Measurements from ENCODE around the gene KLF2.

DNA sequence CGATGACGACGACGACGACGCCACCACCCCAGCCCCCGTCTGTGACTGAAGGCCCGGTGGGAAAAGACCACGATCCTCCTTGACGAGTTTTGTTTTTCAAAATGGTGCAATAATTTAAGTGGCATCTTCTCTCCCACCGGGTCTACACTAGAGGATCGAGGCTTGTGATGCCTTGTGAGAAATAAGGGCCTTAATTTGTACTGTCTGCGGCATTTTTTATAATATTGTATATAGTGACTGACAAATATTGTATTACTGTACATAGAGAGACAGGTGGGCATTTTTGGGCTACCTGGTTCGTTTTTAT lies 2.5 kb downstream of the KLF2 start:
- TF ChIP-seq, protein P1, sequence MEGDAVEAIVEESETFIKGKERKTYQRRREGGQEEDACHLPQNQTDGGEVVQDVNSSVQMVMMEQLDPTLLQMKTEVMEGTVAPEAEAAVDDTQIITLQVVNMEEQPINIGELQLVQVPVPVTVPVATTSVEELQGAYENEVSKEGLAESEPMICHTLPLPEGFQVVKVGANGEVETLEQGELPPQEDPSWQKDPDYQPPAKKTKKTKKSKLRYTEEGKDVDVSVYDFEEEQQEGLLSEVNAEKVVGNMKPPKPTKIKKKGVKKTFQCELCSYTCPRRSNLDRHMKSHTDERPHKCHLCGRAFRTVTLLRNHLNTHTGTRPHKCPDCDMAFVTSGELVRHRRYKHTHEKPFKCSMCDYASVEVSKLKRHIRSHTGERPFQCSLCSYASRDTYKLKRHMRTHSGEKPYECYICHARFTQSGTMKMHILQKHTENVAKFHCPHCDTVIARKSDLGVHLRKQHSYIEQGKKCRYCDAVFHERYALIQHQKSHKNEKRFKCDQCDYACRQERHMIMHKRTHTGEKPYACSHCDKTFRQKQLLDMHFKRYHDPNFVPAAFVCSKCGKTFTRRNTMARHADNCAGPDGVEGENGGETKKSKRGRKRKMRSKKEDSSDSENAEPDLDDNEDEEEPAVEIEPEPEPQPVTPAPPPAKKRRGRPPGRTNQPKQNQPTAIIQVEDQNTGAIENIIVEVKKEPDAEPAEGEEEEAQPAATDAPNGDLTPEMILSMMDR (CRISPR knock-in tag; IDR thresholded peaks at IDR 0.05) = no peak
- TF ChIP-seq SATB2 (CRISPR knock-in tag; IDR thresholded peaks at IDR 0.05) = no peak
- TF ChIP-seq CBFB (CRISPR knock-in tag; IDR thresholded peaks at IDR 0.05) = no peak
- no peak for TF ChIP-seq ZZZ3 (CRISPR knock-in tag; IDR thresholded peaks at IDR 0.05; ENCODE audit: borderline replicate concordance)
- TF ChIP-seq, protein P2, sequence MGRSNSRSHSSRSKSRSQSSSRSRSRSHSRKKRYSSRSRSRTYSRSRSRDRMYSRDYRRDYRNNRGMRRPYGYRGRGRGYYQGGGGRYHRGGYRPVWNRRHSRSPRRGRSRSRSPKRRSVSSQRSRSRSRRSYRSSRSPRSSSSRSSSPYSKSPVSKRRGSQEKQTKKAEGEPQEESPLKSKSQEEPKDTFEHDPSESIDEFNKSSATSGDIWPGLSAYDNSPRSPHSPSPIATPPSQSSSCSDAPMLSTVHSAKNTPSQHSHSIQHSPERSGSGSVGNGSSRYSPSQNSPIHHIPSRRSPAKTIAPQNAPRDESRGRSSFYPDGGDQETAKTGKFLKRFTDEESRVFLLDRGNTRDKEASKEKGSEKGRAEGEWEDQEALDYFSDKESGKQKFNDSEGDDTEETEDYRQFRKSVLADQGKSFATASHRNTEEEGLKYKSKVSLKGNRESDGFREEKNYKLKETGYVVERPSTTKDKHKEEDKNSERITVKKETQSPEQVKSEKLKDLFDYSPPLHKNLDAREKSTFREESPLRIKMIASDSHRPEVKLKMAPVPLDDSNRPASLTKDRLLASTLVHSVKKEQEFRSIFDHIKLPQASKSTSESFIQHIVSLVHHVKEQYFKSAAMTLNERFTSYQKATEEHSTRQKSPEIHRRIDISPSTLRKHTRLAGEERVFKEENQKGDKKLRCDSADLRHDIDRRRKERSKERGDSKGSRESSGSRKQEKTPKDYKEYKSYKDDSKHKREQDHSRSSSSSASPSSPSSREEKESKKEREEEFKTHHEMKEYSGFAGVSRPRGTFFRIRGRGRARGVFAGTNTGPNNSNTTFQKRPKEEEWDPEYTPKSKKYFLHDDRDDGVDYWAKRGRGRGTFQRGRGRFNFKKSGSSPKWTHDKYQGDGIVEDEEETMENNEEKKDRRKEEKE (IDR thresholded peaks at IDR 0.05) = no peak
- TF ChIP-seq IRX3 (CRISPR knock-in tag; IDR thresholded peaks at IDR 0.05; ENCODE audit: borderline replicate concordance, low read depth) = no peak
- no peak for TF ChIP-seq ZBTB8A (CRISPR knock-in tag; IDR thresholded peaks at IDR 0.05; ENCODE audit: borderline replicate concordance, low read depth)
- TF ChIP-seq RNF2 (conservative IDR thresholded peaks at IDR 0.05; ENCODE audit: low read depth) = no peak
- no peak for TF ChIP-seq NR2F1 (CRISPR knock-in tag; IDR thresholded peaks at IDR 0.05)

Measured in HepG2 (cell line).